Endothelial cell of umbilical vein (primary cell): ENCODE measurements around the gene KRT83. TPM values are rescaled to one million over a fixed set of nuclear protein-coding genes. Genes with fewer than 3 reads are reported as not detected.

ENCODE experiments used
- BruUV-seq: library from RNA; stranded (reverse); fragments of 400-500 nt; replicated peaks from 2 replicates; lab custom pipeline; 2021; lab: Mats Ljungman, UMichigan
- CTCF ChIA-PET: fragments of 300-600, 350-600 bp; sonication (Branson Sonifier 250); formaldehyde crosslinking; loops from one replicate; lab custom pipeline; 2021; ENCODE audit warnings: antibody characterized with exemption, inconsistent platforms; lab: Charles Lee
- POLR2A ChIA-PET: fragments of 300-600, 350-600 bp; sonication (Branson Sonifier 250); formaldehyde crosslinking; loops from one replicate; lab custom pipeline; 2021; ENCODE audit warnings: antibody characterized with exemption, inconsistent platforms; lab: Charles Lee
- DNase-seq: peaks from one replicate; pipeline ENCODE4 v3.0.0-alpha.2; 2011; ENCODE audit warnings: low read depth, low spot score
- FAIRE-seq: peaks from 2 replicates; lab custom pipeline; 2011; peaks lifted over from hg19 to GRCh38; lab: Jason Lieb, UNC
- H2AFZ ChIP-seq: 2 replicates; pipeline ENCODE4 v1.6.0; 2012; ENCODE audit warnings: low read depth, low read length, control low read depth, inconsistent platforms
- H3K27ac ChIP-seq: 2 replicates; pipeline ENCODE4 v1.5.1; 2011; ENCODE audit warnings: low read depth, mild to moderate bottlenecking, control low read depth, low read length, moderate library complexity; ENCODE audit not compliant: insufficient read depth
- H3K27me3 ChIP-seq, 2 experiments: 2 replicates each; pipeline versions ENCODE4 v1.6.0 to v1.6.1; 2011; ENCODE audit warnings: low read length in 2 of 2, mixed read lengths in 1 of 2; ENCODE audit not compliant: control insufficient read depth in 2 of 2, insufficient read depth in 2 of 2
- H3K36me3 ChIP-seq, 2 experiments: 2 replicates in 1 of 2; 3 replicates in 1 of 2; pipeline ENCODE4 v1.5.1; 2011; ENCODE audit warnings: low read length in 2 of 2, mild to moderate bottlenecking in 1 of 2, moderate library complexity in 1 of 2; ENCODE audit not compliant: control insufficient read depth in 2 of 2, insufficient read depth in 2 of 2; ENCODE audit errors: extremely low read depth in 1 of 2
- H3K4me1 ChIP-seq: 3 replicates; pipeline ENCODE4 v1.5.1; 2011; ENCODE audit warnings: mild to moderate bottlenecking, low read length; ENCODE audit not compliant: control insufficient read depth, insufficient read depth; ENCODE audit errors: extremely low read depth
- H3K4me2 ChIP-seq: 2 replicates; pipeline ENCODE4 v1.6.1; 2011; ENCODE audit warnings: low read length, control low read depth, mixed read lengths; ENCODE audit not compliant: insufficient read depth
- H3K4me3 ChIP-seq, 3 experiments: fragments of 200-600 bp in 1 of 3; sonication (generic), shearing (Covaris generic) in 1 of 3; replicated peaks in 1 of 3; 2 replicates each; pipeline ENCODE4 v1.5.1; 2011 to 2016; ENCODE audit warnings: control low read depth in 3 of 3, low read length in 3 of 3, mild to moderate bottlenecking in 2 of 3, inconsistent platforms in 1 of 3, low read depth in 1 of 3, moderate library complexity in 1 of 3; ENCODE audit not compliant: insufficient read depth in 1 of 3
- H3K79me2 ChIP-seq: 2 replicates; pipeline ENCODE4 v1.6.0; 2012; ENCODE audit warnings: low read length, inconsistent platforms; ENCODE audit not compliant: control insufficient read depth, insufficient read depth
- H3K9ac ChIP-seq: replicated peaks from 2 replicates; pipeline ENCODE3; 2011; ENCODE audit warnings: low read length, control low read depth; ENCODE audit not compliant: insufficient read depth; ENCODE audit errors: extremely low read depth
- H3K9me1 ChIP-seq: replicated peaks from 3 replicates; pipeline ENCODE4 v1.6.0; 2011; ENCODE audit warnings: mild to moderate bottlenecking, low read length; ENCODE audit not compliant: control insufficient read depth, insufficient read depth; ENCODE audit errors: extremely low read depth
- H3K9me3 ChIP-seq: replicated peaks from 2 replicates; pipeline ENCODE4 v1.5.1; 2012; ENCODE audit warnings: low read length, inconsistent platforms; ENCODE audit not compliant: control insufficient read depth, insufficient read depth
- H4K20me1 ChIP-seq: replicated peaks from 2 replicates; pipeline ENCODE3; 2011; ENCODE audit warnings: mild to moderate bottlenecking, low read length; ENCODE audit not compliant: control insufficient read depth, insufficient read depth; ENCODE audit errors: extremely low read depth
- CTCF ChIP-seq, 2 donors: IDR thresholded peaks; 1 replicate in 1 of 2; 2 replicates in 1 of 2; pipeline ENCODE4 v1.5.1; 2011; ENCODE audit warnings: low read length in 2 of 2, mild to moderate bottlenecking in 2 of 2, moderate library complexity in 2 of 2, control low read depth in 1 of 2, inconsistent platforms in 1 of 2, low read depth in 1 of 2; ENCODE audit not compliant: insufficient read depth in 1 of 2; ENCODE audit errors: extremely low read depth in 1 of 2
- EZH2 ChIP-seq: IDR thresholded peaks from 2 replicates; pipeline ENCODE4 v1.6.1; 2012; ENCODE audit warnings: borderline replicate concordance, low read depth, mild to moderate bottlenecking, moderate library complexity, low read length, inconsistent platforms; ENCODE audit not compliant: severe bottlenecking
- FOS ChIP-seq: IDR thresholded peaks from 2 replicates; pipeline ENCODE4 v1.6.1; 2011; ENCODE audit warnings: mild to moderate bottlenecking, low read length, moderate library complexity, borderline replicate concordance; ENCODE audit not compliant: insufficient read depth
- GATA2 ChIP-seq: IDR thresholded peaks from 2 replicates; pipeline ENCODE4 v1.7.0; 2011; ENCODE audit warnings: low read depth, mild to moderate bottlenecking, moderate library complexity, mixed read lengths, low read length; ENCODE audit not compliant: insufficient read length, insufficient read depth
- JUN ChIP-seq: IDR thresholded peaks from 2 replicates; pipeline ENCODE4 v1.6.1; 2011; ENCODE audit warnings: borderline replicate concordance, low read depth; ENCODE audit not compliant: insufficient read length, insufficient read depth
- MYC ChIP-seq: IDR thresholded peaks from one replicate; pipeline ENCODE4 v1.6.1; 2011; ENCODE audit warnings: mild to moderate bottlenecking, low read depth, low read length
- POLR2A ChIP-seq: IDR thresholded peaks from 2 replicates; pipeline ENCODE4 v1.6.1; 2012; ENCODE audit warnings: low read depth, mild to moderate bottlenecking, control low read depth, low read length
- POLR2AphosphoS5 ChIP-seq: IDR thresholded peaks from 2 replicates; pipeline ENCODE4 v1.6.1; 2012; ENCODE audit warnings: low read depth, mild to moderate bottlenecking, control low read depth, low read length, moderate library complexity; ENCODE audit not compliant: insufficient read depth
- dilution Hi-C: fragments of 300-500 bp; cut with MboI; formaldehyde crosslinking; loops from one replicate; pipeline ENCODE4 v1.15.0; 2019; ENCODE audit warnings: low sequenced_read_pairs; ENCODE audit not compliant: extremely low pct_ligation_motif_present
- intact Hi-C: fragments of 100-400 bp; cut with micrococcal nuclease; formaldehyde crosslinking; loops from one replicate; pipeline ENCODE4 v1.10.0; 2022
- polyA plus RNA-seq, 4 experiments: library from polyadenylated mRNA; depleted of rRNA in 3 of 4; stranded (reverse) in 3 of 4; unstranded in 1 of 4; fragments of >200 nt; gene quantifications; 2 replicates each; pipeline versions ENCODE4 v1.2.1 to v1.2.3, GENCODE V29; 2011 to 2012; ENCODE audit warnings: missing spikeins in 1 of 4
- total RNA-seq: library from RNA; stranded (reverse); gene quantifications from 2 replicates; pipeline ENCODE4 v1.2.3, GENCODE V29; 2021
- TF ChIP-seq, protein P1 (sequence below): IDR thresholded peaks from 2 replicates; pipeline ENCODE4 v1.6.1; 2011; ENCODE audit not compliant: insufficient read depth, insufficient read length

KRT83 gene
- total and polyA plus RNA-seq, 2 donors (not counting 3 experiments of a cell fraction or from before 2014, with no cell fraction given) = not detected

- Histone ChIP-seq H3K4me1 (peaks cover 3% of the 10 kb centered on the region), H3K9me1 (no peaks in the 10 kb centered on the region), H3K27ac (no peak overlapping the region), H4K20me1 (no peaks in the 10 kb centered on the region), H3K36me3 (no peaks in the 10 kb centered on the region), H3K9ac (no peak overlapping the region), H3K4me3 (no peak overlapping the region), H2AFZ (no peak overlapping the region), H3K4me2 (no peak overlapping the region), H3K9me3 (no peaks in the 10 kb centered on the region), H3K27me3 (peaks cover 12 to 13% of the 10 kb centered on the region in 2 experiments), H3K79me2 (no peaks in the 10 kb centered on the region)
- dilution Hi-C loops = no loop called here
- TF ChIP-seq POLR2AphosphoS5 (no peak), CTCF (IDR thresholded peaks at IDR 0.05; ENCODE audit: extremely low read depth in 1 of 2, insufficient read depth in 1 of 2, low read depth in 1 of 2, low read length in 2 of 2) (no peak), FOS (no peak), MYC (no peak), JUN (no peak), POLR2A (no peak), EZH2 (no peak), GATA2 (no peak)
- TF ChIP-seq, protein P1, sequence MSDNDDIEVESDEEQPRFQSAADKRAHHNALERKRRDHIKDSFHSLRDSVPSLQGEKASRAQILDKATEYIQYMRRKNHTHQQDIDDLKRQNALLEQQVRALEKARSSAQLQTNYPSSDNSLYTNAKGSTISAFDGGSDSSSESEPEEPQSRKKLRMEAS = no peak
- intact Hi-C loops = loop anchor here (2.0 kb wide), 1 partner anchor 121 kb away; no protein-coding TSS in a partner anchor
- CTCF ChIA-PET = interaction anchor here (1.1 to 2.6 kb wide), 4 partner anchors 10 to 64 kb away, joined by 3 to 30 read pairs (median 4); no protein-coding TSS in a partner anchor
- no peak for DNase-seq
- no TSS peak for BruUV-seq
- POLR2A ChIA-PET = no interaction called here
- no peak for FAIRE-seq
These were observed 43.5 kb downstream of the KRT83 start for GRCh38 chr12:52277486-52278245.
